Superior temporal gyrus (tissue), 1 donor: ENCODE data around the gene BOC.
"Not testable (repeated sequence)": the region's sequence is repeated elsewhere in the genome, so short reads cannot be mapped to it uniquely, and the experiment has no call there.

Source experiments
- DNase-seq: peaks from one replicate; pipeline ENCODE4 v3.0.0-alpha.2; 2016; ENCODE audit errors: extremely low spot score

The BOC gene, protein sequence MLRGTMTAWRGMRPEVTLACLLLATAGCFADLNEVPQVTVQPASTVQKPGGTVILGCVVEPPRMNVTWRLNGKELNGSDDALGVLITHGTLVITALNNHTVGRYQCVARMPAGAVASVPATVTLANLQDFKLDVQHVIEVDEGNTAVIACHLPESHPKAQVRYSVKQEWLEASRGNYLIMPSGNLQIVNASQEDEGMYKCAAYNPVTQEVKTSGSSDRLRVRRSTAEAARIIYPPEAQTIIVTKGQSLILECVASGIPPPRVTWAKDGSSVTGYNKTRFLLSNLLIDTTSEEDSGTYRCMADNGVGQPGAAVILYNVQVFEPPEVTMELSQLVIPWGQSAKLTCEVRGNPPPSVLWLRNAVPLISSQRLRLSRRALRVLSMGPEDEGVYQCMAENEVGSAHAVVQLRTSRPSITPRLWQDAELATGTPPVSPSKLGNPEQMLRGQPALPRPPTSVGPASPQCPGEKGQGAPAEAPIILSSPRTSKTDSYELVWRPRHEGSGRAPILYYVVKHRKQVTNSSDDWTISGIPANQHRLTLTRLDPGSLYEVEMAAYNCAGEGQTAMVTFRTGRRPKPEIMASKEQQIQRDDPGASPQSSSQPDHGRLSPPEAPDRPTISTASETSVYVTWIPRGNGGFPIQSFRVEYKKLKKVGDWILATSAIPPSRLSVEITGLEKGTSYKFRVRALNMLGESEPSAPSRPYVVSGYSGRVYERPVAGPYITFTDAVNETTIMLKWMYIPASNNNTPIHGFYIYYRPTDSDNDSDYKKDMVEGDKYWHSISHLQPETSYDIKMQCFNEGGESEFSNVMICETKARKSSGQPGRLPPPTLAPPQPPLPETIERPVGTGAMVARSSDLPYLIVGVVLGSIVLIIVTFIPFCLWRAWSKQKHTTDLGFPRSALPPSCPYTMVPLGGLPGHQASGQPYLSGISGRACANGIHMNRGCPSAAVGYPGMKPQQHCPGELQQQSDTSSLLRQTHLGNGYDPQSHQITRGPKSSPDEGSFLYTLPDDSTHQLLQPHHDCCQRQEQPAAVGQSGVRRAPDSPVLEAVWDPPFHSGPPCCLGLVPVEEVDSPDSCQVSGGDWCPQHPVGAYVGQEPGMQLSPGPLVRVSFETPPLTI

GRCh38 chr3:113211330-113212149 is at the start of gene BOC:
BOC (plus strand) TSS chr3:113211557; CDS start chr3:113249803, 38,246 bp downstream.
- DNase-seq: no peak

- no peak for DNase-seq
These were observed 49.7 kb upstream of the BOC start for GRCh38 chr3:113161661-113162060.

- DNase-seq: no peak
These were observed 48.2 kb upstream of the BOC start for GRCh38 chr3:113163152-113163551.

GRCh38 chr3:113165841-113166240 is 45.5 kb upstream of the BOC start:
- DNase-seq: no peak

GRCh38 chr3:113166357-113166718 is 45.0 kb upstream of the BOC start:
- DNase-seq: no peak

GRCh38 chr3:113166719-113167492 is 44.5 kb upstream of the BOC start:
- DNase-seq: no peak

- no peak for DNase-seq
These were observed 43.2 kb upstream of the BOC start for GRCh38 chr3:113167825-113168801.

DNA sequence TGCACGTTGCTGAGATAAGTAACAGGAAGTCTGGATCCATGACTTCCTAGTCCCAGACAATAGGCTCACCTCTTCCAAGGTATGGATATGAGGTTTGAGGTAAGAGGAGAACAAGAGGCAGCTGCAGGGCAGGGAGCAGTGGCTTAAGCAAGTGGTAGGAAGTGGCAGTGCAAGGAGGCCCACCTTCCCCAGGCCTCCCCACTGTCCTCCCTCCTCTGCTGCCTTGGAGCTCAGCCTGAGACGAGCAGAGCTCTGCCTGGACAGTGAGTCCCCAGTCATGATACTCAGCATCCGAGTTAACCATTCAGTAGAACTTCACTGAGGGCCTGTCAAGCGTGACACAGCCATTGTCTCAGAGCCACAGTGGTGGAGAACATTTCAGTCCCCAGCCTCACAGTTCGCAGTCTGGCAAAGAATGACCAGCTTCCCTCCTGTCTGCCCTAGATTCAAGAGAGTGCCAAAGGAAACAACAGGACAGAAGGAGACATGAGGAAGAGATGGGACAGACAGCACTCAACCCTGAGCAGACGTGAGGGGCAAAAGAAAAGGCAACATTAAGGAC is 41.4 kb upstream of the BOC start:
- no peak for DNase-seq

GRCh38 chr3:113170771-113171170 is 40.6 kb upstream of the BOC start:
- DNase-seq: no peak

DNA sequence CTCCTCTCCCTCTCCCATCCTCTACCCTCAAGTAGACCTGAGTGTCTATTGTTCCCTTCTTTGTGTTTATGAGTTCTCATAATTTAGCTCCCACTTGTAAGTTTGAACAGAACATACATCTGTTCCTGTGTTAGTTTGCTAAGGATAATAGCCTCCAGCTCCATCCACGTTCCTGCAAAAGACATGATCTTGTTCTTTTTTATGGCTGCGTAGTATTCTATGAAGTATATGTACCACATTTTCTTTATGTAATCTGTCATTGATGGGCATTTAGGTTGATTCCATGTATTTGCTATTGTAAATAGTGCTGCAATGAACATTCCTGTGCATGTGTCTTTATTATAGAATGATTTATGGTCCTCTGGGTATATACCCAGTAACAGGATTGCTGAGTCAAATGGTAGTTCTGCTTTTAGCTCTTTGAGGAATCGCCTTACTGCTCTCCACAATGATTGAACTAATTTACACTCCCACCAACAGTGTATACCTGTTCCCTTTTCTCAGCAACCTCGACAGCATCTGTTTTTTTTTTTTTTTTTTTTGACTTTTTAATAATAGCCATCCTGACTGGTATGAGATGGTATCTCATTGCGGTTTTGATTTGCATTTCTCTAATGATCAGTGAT is 39.6 kb upstream of the BOC start:
- not testable (repeated sequence) for DNase-seq

DNA sequence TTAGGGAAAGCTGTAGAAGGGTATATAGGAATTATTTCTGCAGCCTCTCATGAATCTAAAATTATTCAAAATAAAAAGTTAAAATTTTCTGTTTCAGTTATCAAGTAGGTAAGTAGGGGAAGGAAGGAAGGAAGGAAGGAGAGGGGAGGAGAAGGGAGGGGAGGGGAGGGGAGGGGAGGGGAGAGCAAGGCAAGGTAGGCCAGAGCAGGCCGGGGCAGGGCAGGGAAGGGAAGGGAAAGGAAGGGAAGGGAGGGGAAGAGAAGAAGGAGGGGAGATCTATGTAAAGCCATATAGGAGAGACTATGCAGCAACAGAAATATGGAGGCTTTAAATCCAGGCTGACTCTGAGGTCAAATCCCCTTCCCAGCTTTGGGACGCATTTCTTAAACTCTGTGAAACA is 38.3 kb upstream of the BOC start:
- DNase-seq: no peak

GRCh38 chr3:113174304-113174703 is 37.1 kb upstream of the BOC start:
- DNase-seq: no peak

GRCh38 chr3:113174801-113175485 is 36.4 kb upstream of the BOC start:
- DNase-seq: no peak

- DNase-seq: no peak
These were observed 33.8 kb upstream of the BOC start for GRCh38 chr3:113177526-113177925.

GRCh38 chr3:113179235-113179824 is 32.0 kb upstream of the BOC start:
- DNase-seq: no peak

GRCh38 chr3:113183748-113184661 is 27.4 kb upstream of the BOC start:
- DNase-seq: no peak
